Small intestine (tissue), 7 donors: ENCODE measurements around the gene GALNT4. TPM values are rescaled to one million over a fixed set of nuclear protein-coding genes. Genes with fewer than 3 reads are reported as not detected.
A peak's percentile ranks its signal among the peaks of the same experiment; 100 is the strongest.

Source experiments
- DNase-seq, 2 donors: peaks; one replicate each; pipeline versions ENCODE4 v3.0.0 to v3.0.0-alpha.2; 2013
- FAIRE-seq: peaks from 2 replicates; lab custom pipeline; 2012; peaks lifted over from hg19 to GRCh38; lab: Jason Lieb, UNC
- H3K27ac ChIP-seq, 3 donors: one replicate each; pipeline ENCODE4 v1.5.1; 2013; ENCODE audit warnings: low read length in 2 of 3, mild to moderate bottlenecking in 2 of 3, control low read depth in 1 of 3, inconsistent platforms in 1 of 3, low read depth in 1 of 3, moderate library complexity in 1 of 3
- H3K27me3 ChIP-seq, 3 donors: one replicate each; pipeline ENCODE4 v1.6.1; 2013; ENCODE audit warnings: low read length in 3 of 3, inconsistent platforms in 1 of 3; ENCODE audit not compliant: control insufficient read depth in 3 of 3, insufficient read depth in 3 of 3
- H3K36me3 ChIP-seq, 3 donors: one replicate each; pipeline ENCODE4 v1.6.1; 2013; ENCODE audit warnings: low read length in 3 of 3, inconsistent platforms in 1 of 3, low read depth in 1 of 3, mild to moderate bottlenecking in 1 of 3, moderate library complexity in 1 of 3; ENCODE audit not compliant: control insufficient read depth in 3 of 3, insufficient read depth in 2 of 3
- H3K4me1 ChIP-seq, 3 donors: one replicate each; pipeline ENCODE4 v1.6.1; 2013; ENCODE audit warnings: low read length in 2 of 3, inconsistent platforms in 1 of 3, low read depth in 1 of 3, mild to moderate bottlenecking in 1 of 3, moderate library complexity in 1 of 3; ENCODE audit not compliant: control insufficient read depth in 3 of 3, insufficient read depth in 2 of 3
- H3K4me3 ChIP-seq, 3 donors: one replicate each; pipeline ENCODE4 v1.5.1; 2013; ENCODE audit warnings: low read length in 3 of 3, control low read depth in 1 of 3, inconsistent platforms in 1 of 3, low read depth in 1 of 3, mild to moderate bottlenecking in 1 of 3, moderate library complexity in 1 of 3
- H3K9me3 ChIP-seq, 2 donors: one replicate each; pipeline ENCODE4 v1.6.1; 2013; ENCODE audit warnings: low read depth in 1 of 2, low read length in 1 of 2; ENCODE audit not compliant: control insufficient read depth in 2 of 2, insufficient read depth in 1 of 2
- WGBS, 3 donors: extraction: QIAGEN DNeasy Blood & Tissue Kit; methylation state at CpG; one replicate each; pipeline ENCODE4 v1.1.7; 2013; 5-methylcytosine and 5-hydroxymethylcytosine counted together
- polyA plus RNA-seq, 4 donors: library from polyadenylated mRNA; stranded (reverse) in 3 of 4; unstranded in 1 of 4; fragments of 200-250 nt in 3 of 4; fragments of 120-200 nt in 1 of 4; gene quantifications; one replicate each; pipeline versions ENCODE4 v1.2.1 to v1.2.3, GENCODE V29; 2013
- donor health status: healthy with polysubstance abuse.
- donor health status: control.
- donor health status: control.
- donor health status: Bipolar disorder and iron deficiency.
- donor health status: healthy.

The GALNT4 gene
- polyA plus RNA-seq, 4 donors, result 3.2 to 46.6 (median 10.9) TPM

DNA sequence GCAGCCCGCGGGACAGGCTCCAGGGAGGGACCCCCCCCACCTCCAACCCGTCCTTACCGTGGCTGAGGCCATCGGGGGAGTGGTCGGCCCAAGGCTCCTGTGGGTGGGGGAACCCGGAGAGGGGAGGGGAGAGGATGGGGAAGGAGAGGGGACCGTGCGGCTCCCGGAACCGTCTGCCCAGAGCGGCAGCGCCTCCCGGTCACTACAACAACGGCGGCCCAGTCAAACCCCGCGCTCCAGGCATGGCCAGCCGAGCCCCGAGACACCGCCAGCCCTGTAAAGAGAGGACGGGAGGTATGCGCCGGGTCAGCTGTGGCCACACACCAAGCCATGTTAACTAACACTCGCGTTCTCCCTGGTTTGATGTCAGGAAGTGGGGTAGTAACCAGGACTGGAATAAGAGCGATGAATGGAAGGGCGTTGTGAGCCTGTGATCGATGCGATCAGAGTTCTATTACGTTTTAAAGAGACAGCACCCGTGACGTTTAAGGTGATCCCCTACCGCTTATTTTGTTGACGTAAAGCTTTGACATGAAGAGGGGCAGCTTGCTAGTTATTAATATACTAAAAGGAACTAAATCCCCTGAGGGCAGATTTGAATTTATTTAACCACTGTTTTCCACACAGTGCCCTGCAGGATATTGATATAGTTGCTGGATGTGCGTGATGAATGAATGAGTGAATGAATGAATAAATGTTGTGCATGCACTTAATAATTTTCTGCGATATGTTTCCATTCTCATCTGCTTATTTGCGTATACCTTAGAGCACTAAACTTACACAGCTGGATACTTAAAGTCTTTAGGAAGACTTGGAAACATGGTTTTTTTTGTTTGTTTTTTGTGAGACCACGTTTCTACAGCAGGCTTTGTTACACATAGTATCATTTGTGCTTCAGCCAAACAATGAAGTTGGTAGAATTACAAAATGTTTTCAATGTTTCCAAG lies 1.5 kb upstream of the GALNT4 start, which contains the start of gene POC1B:
TSS of gene POC1B (minus strand) at position 224 of the 947 bp plus-strand sequence. CDS start at position 72, 152 bp downstream.
- DNase-seq (peak; percentile 78 to 90), FAIRE-seq (no peak)
- Histone ChIP-seq H3K9me3 (no peaks in the 10 kb centered on the region), H3K4me3 (peak within 1 kb of the TSS; percentile 75 to 95 (median 90)), H3K27me3 (no peaks in the 10 kb centered on the region), H3K36me3 (peaks cover 0 to 4% (median 2%) of the 10 kb centered on the region in 3 donors), H3K27ac (peak within 1 kb of the TSS; percentile 84 to 89 (median 84)), H3K4me1 (peaks cover 0 to 15% (median 5%) of the 10 kb centered on the region in 3 donors)
- 1 to 2% (median 1%) methylated on average over 37 to 39 of the region's 39 CpGs for WGBS, 3 donors

DNA sequence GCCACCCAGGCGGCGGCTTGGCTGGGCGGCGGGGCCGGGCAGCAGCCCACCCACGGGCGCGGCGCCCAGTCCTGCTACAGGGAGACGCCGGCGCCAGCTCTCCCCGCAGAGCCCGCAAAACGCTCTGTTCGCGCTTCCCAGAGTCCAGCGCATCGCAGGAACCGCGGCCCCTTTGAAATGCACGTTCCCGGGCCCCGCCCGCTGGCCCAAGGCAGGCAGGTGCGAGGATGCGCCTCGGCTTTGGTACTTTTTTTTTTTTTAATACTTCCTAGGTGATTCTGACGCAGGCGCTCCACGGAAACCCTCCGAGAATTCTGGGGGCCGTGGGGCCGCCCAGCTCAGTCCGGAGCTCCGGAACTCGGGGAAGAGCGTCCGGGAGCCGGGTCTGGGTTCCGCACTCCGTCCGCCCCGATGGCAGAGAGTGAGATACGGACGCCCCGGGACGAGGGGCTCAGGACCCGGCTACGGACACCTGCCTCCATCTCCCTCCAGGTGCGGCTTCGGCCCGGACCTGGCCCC lies 768 bp upstream of the GALNT4 start:
- H3K4me1 ChIP-seq, result peaks cover 0 to 15% (median 5%) of the 10 kb centered on the region in 3 donors
- WGBS, 3 donors, result 0 to 1% (median 0%) methylated on average over 37 to 53 of the region's 53 CpGs
- FAIRE-seq (no peak), DNase-seq (peak; percentile 57 to 83)
- H3K27ac ChIP-seq, result peak overlapping the region; percentile 84 to 89 (median 84)
- H3K36me3 ChIP-seq, result peaks cover 0 to 4% (median 2%) of the 10 kb centered on the region in 3 donors
- no peaks in the 10 kb centered on the region for H3K9me3 ChIP-seq
- no peaks in the 10 kb centered on the region for H3K27me3 ChIP-seq
- peak overlapping the region; percentile 75 to 95 (median 90) for H3K4me3 ChIP-seq

GRCh38 chr12:89523843-89524540 lies 604 bp downstream of the GALNT4 start:
- H3K4me1 ChIP-seq, result peaks cover 0 to 15% (median 5%) of the 10 kb centered on the region in 3 donors
- peaks cover 0 to 4% (median 2%) of the 10 kb centered on the region in 3 donors for H3K36me3 ChIP-seq
- DNase-seq (peak; percentile 48 to 54), FAIRE-seq (no peak)
- peak overlapping the region; percentile 84 to 89 (median 84) for H3K27ac ChIP-seq
- H3K9me3 ChIP-seq, result no peaks in the 10 kb centered on the region
- WGBS, 3 donors, result 9 to 21% (median 17%) methylated on average over 21 of the region's 21 CpGs
- H3K4me3 ChIP-seq, result peak overlapping the region; percentile 75 to 95 (median 90)
- H3K27me3 ChIP-seq, result no peaks in the 10 kb centered on the region

DNA sequence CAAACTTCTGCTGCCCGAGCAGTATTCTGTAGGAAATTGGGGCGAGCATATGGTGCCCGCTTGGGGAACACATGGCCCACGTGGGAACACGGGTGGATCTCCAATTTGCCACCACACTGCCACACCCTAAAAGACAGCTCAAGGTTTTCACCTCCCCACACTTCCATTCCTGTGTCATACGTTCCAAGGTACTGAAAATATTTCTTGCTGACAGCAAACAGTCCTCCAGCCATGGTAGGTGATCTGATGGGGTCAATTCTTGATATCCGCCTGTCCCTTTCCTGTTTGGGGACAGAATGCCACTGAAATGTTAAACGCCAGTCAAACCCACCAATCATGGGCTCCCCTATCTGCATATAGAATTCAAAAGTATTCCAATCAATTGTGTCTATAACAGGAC lies 1.2 kb downstream of the GALNT4 start:
- no peak for FAIRE-seq
- Histone ChIP-seq H3K27ac (peak overlapping the region in 2 of 3 donors; percentile 84 to 89), H3K36me3 (peaks cover 0 to 6% (median 2%) of the 10 kb centered on the region in 3 donors), H3K4me3 (peak overlapping the region; percentile 75 to 95 (median 90)), H3K9me3 (no peaks in the 10 kb centered on the region), H3K27me3 (no peaks in the 10 kb centered on the region), H3K4me1 (peaks cover 0 to 15% (median 5%) of the 10 kb centered on the region in 3 donors)
- DNase-seq, result peak; percentile 44 to 54
- WGBS, 3 donors, result 19 to 56% (median 43%) methylated on average over 8 of the region's 8 CpGs

- peak overlapping the region in 2 of 3 donors; percentile 11 to 89 for H3K27ac ChIP-seq
- H3K27me3 ChIP-seq, result no peaks in the 10 kb centered on the region
- peaks cover 0 to 6% (median 2%) of the 10 kb centered on the region in 3 donors for H3K36me3 ChIP-seq
- FAIRE-seq (no peak), DNase-seq (peak; percentile 52 to 56)
- peak overlapping the region in 2 of 3 donors; percentile 75 to 90 for H3K4me3 ChIP-seq
- 11 to 42% (median 30%) methylated on average over 7 of the region's 7 CpGs for WGBS, 3 donors
- H3K9me3 ChIP-seq, result no peaks in the 10 kb centered on the region
- H3K4me1 ChIP-seq, result peaks cover 0 to 15% (median 5%) of the 10 kb centered on the region in 3 donors
Observed at GRCh38 chr12:89521364-89522223, 3.0 kb downstream of the GALNT4 start.

- H3K27ac ChIP-seq, result no peak overlapping the region
- H3K27me3 ChIP-seq, result no peaks in the 10 kb centered on the region
- WGBS, 3 donors, result 56 to 66% (median 58%) methylated on average over 3 of the region's 3 CpGs
- DNase-seq, result no peak
- H3K4me1 ChIP-seq, result peaks cover 2 to 6% (median 5%) of the 10 kb centered on the region in 3 donors
- H3K9me3 ChIP-seq, result no peaks in the 10 kb centered on the region
- FAIRE-seq, result no peak
- H3K4me3 ChIP-seq, result no peak overlapping the region
- peaks cover 0 to 2% (median 0%) of the 10 kb centered on the region in 3 donors for H3K36me3 ChIP-seq
Observed at GRCh38 chr12:89517720-89518119, 6.9 kb downstream of the GALNT4 start.

DNA sequence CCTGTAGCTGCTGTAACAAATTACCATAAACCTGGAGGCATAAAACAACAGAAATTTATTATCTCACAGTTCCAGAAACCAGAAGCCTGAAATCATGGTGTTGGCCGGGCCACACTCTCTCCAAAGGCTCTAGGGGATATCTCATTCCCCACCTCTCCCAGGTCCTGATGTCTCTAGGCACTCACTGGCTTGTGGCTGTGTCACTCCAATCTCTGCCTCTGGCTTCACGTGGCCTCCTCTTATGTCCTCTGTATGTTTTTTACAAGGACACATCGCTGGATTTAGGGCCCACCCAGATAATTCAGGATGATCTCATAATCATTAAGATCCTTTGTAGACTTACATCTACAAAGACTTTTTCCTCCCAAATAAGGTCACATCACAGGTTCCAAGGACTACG lies 8.0 kb downstream of the GALNT4 start:
- no peaks in the 10 kb centered on the region for H3K27me3 ChIP-seq
- peaks cover 0 to 3% (median 2%) of the 10 kb centered on the region in 3 donors for H3K36me3 ChIP-seq
- H3K4me1 ChIP-seq, result peaks cover 2 to 9% (median 5%) of the 10 kb centered on the region in 3 donors
- H3K9me3 ChIP-seq, result no peaks in the 10 kb centered on the region
- H3K27ac ChIP-seq, result no peak overlapping the region
- FAIRE-seq (no peak), DNase-seq (no peak)
- no peak overlapping the region for H3K4me3 ChIP-seq
- 74 to 82% (median 77%) methylated on average over 4 of the region's 4 CpGs for WGBS, 3 donors
